IMR-90 (cell line): ENCODE data around the gene ZNF714. TPM values are rescaled to one million over a fixed set of nuclear protein-coding genes. Genes with fewer than 3 reads are reported as not detected.

Experiments
- ATAC-seq: fragments of 200-7000 bp; cut with Tn5 transposase; 2 replicates; pipeline ENCODE4 v1.9.1; 2020; ENCODE audit warnings: low read depth, mild to moderate bottlenecking, moderate library complexity
- BruUV-seq: library from RNA; stranded (reverse); fragments of 400-500 nt; replicated peaks from 2 replicates; lab custom pipeline; 2021; lab: Mats Ljungman, UMichigan
- CTCF ChIA-PET: fragments of 300-600 bp; formaldehyde crosslinking; extraction: SDS; loops from one replicate; lab custom pipeline; 2021; ENCODE audit warnings: antibody characterized with exemption; lab: Yijun Ruan, JAX
- POLR2A ChIA-PET: fragments of 300-600 bp; sonication (Branson Sonifier 250); formaldehyde crosslinking; loops from one replicate; lab custom pipeline; 2022; ENCODE audit warnings: antibody characterized with exemption; ENCODE audit not compliant: unreplicated experiment; lab: Charles Lee
- DNase-seq: peaks from one replicate; pipeline ENCODE4 v3.0.0; 2013
- H2AFZ ChIP-seq: replicated peaks from 2 replicates; pipeline ENCODE3; 2013; ENCODE audit warnings: low read length, mild to moderate bottlenecking; ENCODE audit not compliant: poor library complexity
- H2AK5ac ChIP-seq: 2 replicates; pipeline ENCODE4 v1.6.1; 2013; ENCODE audit warnings: low read depth, low read length, inconsistent platforms
- H2AK9ac ChIP-seq: replicated peaks from 2 replicates; pipeline ENCODE3; 2013; ENCODE audit warnings: mild to moderate bottlenecking, low read depth, low read length, moderate library complexity; ENCODE audit not compliant: poor library complexity
- H2BK120ac ChIP-seq: 2 replicates; pipeline ENCODE4 v1.6.1; 2013; ENCODE audit warnings: low read depth, low read length, inconsistent platforms
- H2BK15ac ChIP-seq: 3 replicates; pipeline ENCODE4 v1.6.1; 2013; ENCODE audit warnings: low read depth, low read length, inconsistent platforms
- H2BK20ac ChIP-seq: 2 replicates; pipeline ENCODE4 v1.6.1; 2013; ENCODE audit warnings: low read depth, mild to moderate bottlenecking, inconsistent platforms, low read length, moderate library complexity
- H2BK5ac ChIP-seq: 2 replicates; pipeline ENCODE4 v1.6.1; 2013; ENCODE audit warnings: mild to moderate bottlenecking, low read depth, low read length, inconsistent platforms; ENCODE audit not compliant: poor library complexity, severe bottlenecking
- H3K14ac ChIP-seq: replicated peaks from 2 replicates; pipeline ENCODE4 v1.6.1; 2013; ENCODE audit warnings: low read depth, low read length, inconsistent platforms
- H3K18ac ChIP-seq: 2 replicates; pipeline ENCODE4 v1.6.1; 2013; ENCODE audit warnings: low read depth, low read length, control low read depth
- H3K23ac ChIP-seq: 2 replicates; pipeline ENCODE4 v1.6.1; 2013; ENCODE audit warnings: low read depth, low read length, inconsistent platforms
- H3K27ac ChIP-seq: 2 replicates; pipeline ENCODE4 v1.5.1; 2013; ENCODE audit warnings: mild to moderate bottlenecking, control low read depth, low read length; ENCODE audit not compliant: insufficient read depth
- H3K27me3 ChIP-seq: 2 replicates; pipeline ENCODE4 v1.6.1; 2013; ENCODE audit warnings: low read length; ENCODE audit not compliant: control insufficient read depth, insufficient read depth
- H3K36me3 ChIP-seq: 2 replicates; pipeline ENCODE4 v1.6.1; 2013; ENCODE audit warnings: low read length, mixed read lengths; ENCODE audit not compliant: control insufficient read depth, insufficient read depth
- H3K4ac ChIP-seq: 2 replicates; pipeline ENCODE4 v1.6.1; 2013; ENCODE audit warnings: low read depth, low read length, inconsistent platforms
- H3K4me1 ChIP-seq: 2 replicates; pipeline ENCODE4 v1.6.1; 2013; ENCODE audit warnings: low read length, mixed read lengths; ENCODE audit not compliant: control insufficient read depth, insufficient read depth
- H3K4me2 ChIP-seq: 2 replicates; pipeline ENCODE4 v1.6.1; 2013; ENCODE audit warnings: low read depth, mild to moderate bottlenecking, control low read depth, low read length, moderate library complexity
- H3K4me3 ChIP-seq: 2 replicates; pipeline ENCODE4 v1.5.1; 2013; ENCODE audit warnings: low read depth, mild to moderate bottlenecking, control low read depth, low read length, moderate library complexity; ENCODE audit not compliant: insufficient read depth
- H3K56ac ChIP-seq: 2 replicates; pipeline ENCODE4 v1.6.1; 2013; ENCODE audit warnings: low read length, inconsistent platforms; ENCODE audit not compliant: insufficient read depth; ENCODE audit errors: extremely low read depth
- H3K79me1 ChIP-seq, 2 experiments: 2 replicates each; pipeline ENCODE4 v1.6.1; 2013; ENCODE audit warnings: low read length in 2 of 2, inconsistent platforms in 1 of 2, low read depth in 1 of 2
- H3K9ac ChIP-seq: 2 replicates; pipeline ENCODE4 v1.6.1; 2013; ENCODE audit warnings: low read depth, low read length, control low read depth
- H3K9me1 ChIP-seq: 2 replicates; pipeline ENCODE4 v1.6.1; 2013; ENCODE audit warnings: low read length, inconsistent platforms; ENCODE audit not compliant: insufficient read depth
- H3K9me3 ChIP-seq: 2 replicates; pipeline ENCODE4 v1.6.1; 2013; ENCODE audit warnings: low read length; ENCODE audit not compliant: control insufficient read depth, insufficient read depth
- H4K20me1 ChIP-seq: 2 replicates; pipeline ENCODE4 v1.6.1; 2013; ENCODE audit warnings: low read length, inconsistent platforms; ENCODE audit not compliant: insufficient read depth
- H4K5ac ChIP-seq: 2 replicates; pipeline ENCODE4 v1.6.1; 2013; ENCODE audit warnings: mild to moderate bottlenecking, low read depth, low read length, control low read depth
- H4K8ac ChIP-seq, 2 experiments: 2 replicates each; pipeline ENCODE4 v1.6.1; 2013; ENCODE audit warnings: low read depth in 2 of 2, low read length in 2 of 2, control low read depth in 1 of 2, inconsistent platforms in 1 of 2
- H4K91ac ChIP-seq: 2 replicates; pipeline ENCODE4 v1.6.1; 2013; ENCODE audit warnings: low read depth, low read length, inconsistent platforms; ENCODE audit not compliant: insufficient read depth
- BHLHE40 ChIP-seq: fragments of 150-350 bp; IDR thresholded peaks from 2 replicates; pipeline ENCODE4 v1.6.1; 2016; ENCODE audit warnings: mild to moderate bottlenecking, low read depth, low read length
- CEBPB ChIP-seq: IDR thresholded peaks from 2 replicates; pipeline ENCODE4 v1.6.1; 2012; ENCODE audit warnings: low read depth, low read length, improper control_type of control experiment
- CHD1 ChIP-seq: IDR thresholded peaks from 2 replicates; pipeline ENCODE4 v1.6.1; 2012; ENCODE audit warnings: low read depth, low read length, improper control_type of control experiment
- ELK1 ChIP-seq: fragments of 150-350 bp; IDR thresholded peaks from 2 replicates; pipeline ENCODE4 v1.6.1; 2016; ENCODE audit warnings: low read depth, mild to moderate bottlenecking, low read length, moderate library complexity, borderline replicate concordance
- FOS ChIP-seq: fragments of 150-350 bp; IDR thresholded peaks from 2 replicates; pipeline ENCODE4 v1.6.1; 2016; ENCODE audit warnings: low read depth, low read length
- MAFK ChIP-seq: IDR thresholded peaks from 2 replicates; pipeline ENCODE4 v1.6.1; 2012; ENCODE audit warnings: low read depth, low read length, improper control_type of control experiment
- MAZ ChIP-seq: IDR thresholded peaks from 2 replicates; pipeline ENCODE4 v1.6.1; 2012; ENCODE audit warnings: low read depth, mild to moderate bottlenecking, low read length, improper control_type of control experiment, moderate library complexity, borderline replicate concordance
- MXI1 ChIP-seq: IDR thresholded peaks from 2 replicates; pipeline ENCODE4 v1.6.1; 2012; ENCODE audit warnings: low read depth, mild to moderate bottlenecking, low read length, moderate library complexity, borderline replicate concordance
- NFE2L2 ChIP-seq: fragments of 150-350 bp; IDR thresholded peaks from 2 replicates; pipeline ENCODE4 v1.6.1; 2016; ENCODE audit warnings: low read depth, mild to moderate bottlenecking, low read length
- POLR2A ChIP-seq: IDR thresholded peaks from 2 replicates; pipeline ENCODE4 v1.6.1; 2012; ENCODE audit warnings: mild to moderate bottlenecking, low read depth, low read length
- RAD21 ChIP-seq: IDR thresholded peaks from 2 replicates; pipeline ENCODE4 v1.6.1; 2012; ENCODE audit warnings: low read length, improper control_type of control experiment
- RCOR1 ChIP-seq: IDR thresholded peaks from 2 replicates; pipeline ENCODE4 v1.6.1; 2012; ENCODE audit warnings: mild to moderate bottlenecking, low read length, improper control_type of control experiment; ENCODE audit not compliant: insufficient replicate concordance
- RFX5 ChIP-seq: IDR thresholded peaks from 2 replicates; pipeline ENCODE4 v1.8.0; 2012; ENCODE audit warnings: low read depth, mild to moderate bottlenecking, low read length, moderate library complexity
- SMC3 ChIP-seq: fragments of 150-350 bp; IDR thresholded peaks from 2 replicates; pipeline ENCODE4 v1.6.1; 2016; ENCODE audit warnings: low read depth, mild to moderate bottlenecking, antibody characterized with exemption, low read length, moderate library complexity
- WGBS, 2 experiments: methylation state at CpG; one replicate each; pipeline versions ENCODE4 v1.1.5 to v1.1.7; 2013; ENCODE audit warnings: missing lambda C conversion rate in 2 of 2; ENCODE audit not compliant: insufficient read length in 1 of 2; ENCODE audit errors: extremely low coverage in 2 of 2; 5-methylcytosine and 5-hydroxymethylcytosine counted together
- dilution Hi-C: fragments of 300-500 bp; cut with HindIII; formaldehyde crosslinking; loops from one replicate; pipeline ENCODE4 v1.14.3; 2018; ENCODE audit warnings: low sequenced_read_pairs; ENCODE audit not compliant: unreplicated experiment
- in situ Hi-C: fragments of 300-500 bp; cut with MboI; formaldehyde crosslinking; loops from 3 replicates; pipeline ENCODE4 v1.14.3; 2019; ENCODE audit warnings: low sequenced_read_pairs, inconsistent platforms, mixed read lengths
- intact Hi-C: fragments of 100-400 bp; cut with micrococcal nuclease; formaldehyde crosslinking; loops from 2 replicates; pipeline ENCODE4 v1.10.0; 2022
- polyA plus RNA-seq, 3 experiments: library from polyadenylated mRNA; depleted of rRNA; stranded (reverse); fragments of >200 nt; gene quantifications; 2 replicates each; pipeline ENCODE4 v1.2.3, GENCODE V29; 2012; ENCODE audit warnings: low replicate concordance in 1 of 3
- total RNA-seq: library from RNA; depleted of rRNA; stranded (reverse); fragments of >200 nt; gene quantifications from 2 replicates; pipeline ENCODE4 v1.2.3, GENCODE V29; 2012
- TF ChIP-seq, protein P1 (sequence below): conservative IDR thresholded peaks from 2 replicates; pipeline ENCODE4 v1.5.1; 2012; ENCODE audit warnings: mild to moderate bottlenecking, low read depth, low read length, improper control_type of control experiment
- TF ChIP-seq, protein P2 (sequence below): fragments of 150-350 bp; IDR thresholded peaks from 2 replicates; pipeline ENCODE4 v1.6.1; 2017; ENCODE audit warnings: mild to moderate bottlenecking, antibody characterized with exemption, low read length, low read depth

Gene ZNF714
- total and polyA plus RNA-seq, 2 of the 4 experiments (the other 2 are of a cell fraction): 7.2 to 14.3 TPM

GRCh38 chr19:21052902-21053301 is 29.1 kb upstream of the ZNF714 start:
- Histone ChIP-seq H4K20me1 (no peaks in the 10 kb centered on the region), H4K5ac (no peak overlapping the region), H4K8ac (no peak overlapping the region), H3K23ac (no peak overlapping the region), H2BK15ac (no peak overlapping the region), H3K4me2 (no peak overlapping the region), H3K27me3 (no peaks in the 10 kb centered on the region), H3K27ac (no peak overlapping the region), H2AFZ (no peak overlapping the region), H2AK5ac (no peak overlapping the region), H2AK9ac (no peak overlapping the region), H3K36me3 (peaks cover 18% of the 10 kb centered on the region), H3K18ac (no peak overlapping the region), H3K9me1 (no peaks in the 10 kb centered on the region), H3K4me1 (no peaks in the 10 kb centered on the region), H3K4ac (no peak overlapping the region), H3K79me1 (peaks cover 0 to 2% of the 10 kb centered on the region in 2 experiments; a peak in 1 of 4 replicates), H4K91ac (no peak overlapping the region), H3K4me3 (no peak overlapping the region), H2BK120ac (no peak overlapping the region), H3K14ac (no peak overlapping the region), H3K9ac (no peak overlapping the region), H2BK5ac (no peak overlapping the region), H3K9me3 (peaks cover 11% of the 10 kb centered on the region), H3K56ac (no peak overlapping the region), H2BK20ac (no peak overlapping the region)
- intact Hi-C loops: no loop called here
- no CpG with 5 or more reads among the region's 5 CpGs for WGBS, 2 experiments
- dilution Hi-C loops: no loop called here
- ATAC-seq: no peak
- no TSS peak for BruUV-seq
- in situ Hi-C loops: no loop called here
- POLR2A ChIA-PET: no interaction called here
- DNase-seq: no peak
- CTCF ChIA-PET: no interaction called here
- TF ChIP-seq BHLHE40 (no peak), CEBPB (no peak), MXI1 (no peak), POLR2A (no peak), RCOR1 (no peak), NFE2L2 (no peak), CHD1 (no peak), SMC3 (no peak), RFX5 (no peak), FOS (no peak), MAFK (no peak), MAZ (no peak), RAD21 (no peak), ELK1 (no peak)
- TF ChIP-seq, protein P1, sequence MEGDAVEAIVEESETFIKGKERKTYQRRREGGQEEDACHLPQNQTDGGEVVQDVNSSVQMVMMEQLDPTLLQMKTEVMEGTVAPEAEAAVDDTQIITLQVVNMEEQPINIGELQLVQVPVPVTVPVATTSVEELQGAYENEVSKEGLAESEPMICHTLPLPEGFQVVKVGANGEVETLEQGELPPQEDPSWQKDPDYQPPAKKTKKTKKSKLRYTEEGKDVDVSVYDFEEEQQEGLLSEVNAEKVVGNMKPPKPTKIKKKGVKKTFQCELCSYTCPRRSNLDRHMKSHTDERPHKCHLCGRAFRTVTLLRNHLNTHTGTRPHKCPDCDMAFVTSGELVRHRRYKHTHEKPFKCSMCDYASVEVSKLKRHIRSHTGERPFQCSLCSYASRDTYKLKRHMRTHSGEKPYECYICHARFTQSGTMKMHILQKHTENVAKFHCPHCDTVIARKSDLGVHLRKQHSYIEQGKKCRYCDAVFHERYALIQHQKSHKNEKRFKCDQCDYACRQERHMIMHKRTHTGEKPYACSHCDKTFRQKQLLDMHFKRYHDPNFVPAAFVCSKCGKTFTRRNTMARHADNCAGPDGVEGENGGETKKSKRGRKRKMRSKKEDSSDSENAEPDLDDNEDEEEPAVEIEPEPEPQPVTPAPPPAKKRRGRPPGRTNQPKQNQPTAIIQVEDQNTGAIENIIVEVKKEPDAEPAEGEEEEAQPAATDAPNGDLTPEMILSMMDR: no peak
- TF ChIP-seq, protein P2, sequence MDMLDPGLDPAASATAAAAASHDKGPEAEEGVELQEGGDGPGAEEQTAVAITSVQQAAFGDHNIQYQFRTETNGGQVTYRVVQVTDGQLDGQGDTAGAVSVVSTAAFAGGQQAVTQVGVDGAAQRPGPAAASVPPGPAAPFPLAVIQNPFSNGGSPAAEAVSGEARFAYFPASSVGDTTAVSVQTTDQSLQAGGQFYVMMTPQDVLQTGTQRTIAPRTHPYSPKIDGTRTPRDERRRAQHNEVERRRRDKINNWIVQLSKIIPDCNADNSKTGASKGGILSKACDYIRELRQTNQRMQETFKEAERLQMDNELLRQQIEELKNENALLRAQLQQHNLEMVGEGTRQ: no peak
